Left renal cortex interstitium (tissue), 4 donors: Measurements from ENCODE around the gene YKT6. TPM values are rescaled to one million over a fixed set of nuclear protein-coding genes. Genes with fewer than 3 reads are reported as not detected.

ENCODE experiments used
- DNase-seq, 4 donors: peaks; one replicate each; pipeline ENCODE4 v3.0.0-alpha.2; 2013; ENCODE audit warnings: low read depth in 4 of 4, low spot score in 2 of 4, missing footprints in 1 of 4
- polyA plus RNA-seq, 4 donors: library from polyadenylated mRNA; unstranded; fragments of 120-200 nt; gene quantifications; one replicate each; pipeline ENCODE4 v1.2.1, GENCODE V29; 2013; ENCODE audit not compliant: insufficient read length in 4 of 4

The YKT6 gene
- 10 to 100 TPM; 74.4 to 82.3 (median 76.6) TPM for polyA plus RNA-seq

- DNase-seq = peak; percentile 72 to 93 (median 81)
These were observed at the start of gene YKT6 for GRCh38 chr7:44200699-44201461. Gene YKT6, plus strand, starts transcription at chr7:44200978. Its CDS starts 158 bp downstream, at chr7:44201136.

DNA sequence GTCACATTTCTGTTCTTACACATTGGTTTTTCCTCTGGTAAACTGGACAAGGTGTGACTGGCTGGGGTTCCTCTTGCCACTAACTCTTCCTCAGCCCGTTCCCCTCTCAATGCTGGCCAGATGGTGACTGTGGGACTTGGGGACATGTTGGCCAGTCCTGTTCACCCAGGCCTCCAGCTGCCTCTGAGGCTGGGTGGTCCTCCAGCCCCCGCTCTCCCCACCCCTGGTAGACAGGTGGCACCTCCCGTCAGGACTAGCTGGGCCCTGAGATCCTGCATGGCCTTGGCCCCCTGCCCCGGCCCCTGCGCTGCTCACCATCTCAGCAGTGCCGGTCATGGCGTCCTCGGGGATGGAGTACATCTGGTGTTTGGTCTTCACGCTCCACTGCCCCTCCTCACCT lies 48.8 kb upstream of the YKT6 start:
- no peak for DNase-seq

- DNase-seq = no peak
These were observed 47.5 kb upstream of the YKT6 start for GRCh38 chr7:44152971-44153947.

DNA sequence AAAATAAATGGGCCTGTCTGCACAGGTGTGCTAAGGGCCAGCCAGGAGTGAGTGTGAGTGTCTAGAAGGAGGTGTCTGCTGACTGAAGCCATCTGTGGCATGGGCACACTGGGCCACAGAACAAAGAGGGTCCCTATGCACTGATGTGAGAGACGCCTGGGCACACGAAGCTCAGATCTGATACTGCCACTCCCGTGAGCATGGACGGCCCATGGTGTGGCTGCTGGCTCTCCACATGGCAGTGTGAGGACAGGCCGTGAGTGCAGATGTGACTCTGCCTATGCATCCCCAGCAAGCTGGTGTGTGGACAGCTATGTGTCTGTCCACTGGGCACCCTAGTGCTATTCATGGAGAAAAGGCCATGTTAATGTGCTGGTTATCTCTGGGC lies 46.8 kb upstream of the YKT6 start:
- no peak for DNase-seq

DNA sequence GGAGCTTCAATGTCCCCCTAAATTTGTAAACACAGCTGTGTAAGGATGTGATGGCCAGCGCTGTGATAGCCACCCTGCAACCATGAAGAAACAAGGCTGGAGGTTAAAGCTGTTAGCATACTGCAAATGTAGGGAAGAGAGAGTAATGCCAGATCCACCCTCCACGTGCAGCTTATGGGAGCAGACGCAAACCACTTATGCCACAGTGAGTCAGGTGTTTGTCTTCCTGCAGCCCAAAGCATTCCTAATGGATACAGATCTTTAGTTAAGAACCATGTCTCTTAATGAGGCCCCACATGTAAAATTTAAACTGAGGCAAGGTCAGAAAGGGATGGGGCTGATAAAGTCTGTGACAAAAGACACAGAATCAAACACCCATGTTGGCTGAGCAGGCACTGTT lies 46.1 kb upstream of the YKT6 start:
- DNase-seq = no peak

GRCh38 chr7:44155191-44156185 lies 45.3 kb upstream of the YKT6 start:
- no peak for DNase-seq

DNA sequence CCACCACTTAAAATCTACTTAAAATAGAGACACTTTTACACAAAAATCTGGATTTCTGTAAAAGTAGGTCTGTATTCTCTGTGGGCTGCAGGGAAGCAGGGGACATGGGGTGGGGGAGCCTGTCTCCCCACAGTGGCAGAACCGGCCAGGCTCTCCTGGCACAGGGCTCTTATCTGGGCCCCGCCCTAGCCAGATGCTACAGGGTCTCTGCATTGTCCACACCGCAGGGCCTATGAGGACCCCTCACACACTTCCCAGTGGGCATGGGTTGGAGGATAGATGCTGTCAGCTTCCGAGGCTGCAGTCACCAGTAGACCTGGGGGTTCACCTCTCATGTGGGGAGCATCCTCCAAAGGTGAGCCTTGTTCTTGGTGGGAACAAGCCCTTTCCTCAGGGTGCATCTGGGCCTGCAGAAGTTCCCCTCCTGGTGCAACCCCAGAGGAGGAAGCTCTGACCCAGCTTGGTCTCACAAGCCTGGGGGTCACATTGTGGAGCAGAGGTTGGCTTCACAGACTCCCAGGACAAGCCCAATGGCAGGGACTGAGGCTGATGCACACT lies 44.2 kb upstream of the YKT6 start:
- DNase-seq = no peak

DNA sequence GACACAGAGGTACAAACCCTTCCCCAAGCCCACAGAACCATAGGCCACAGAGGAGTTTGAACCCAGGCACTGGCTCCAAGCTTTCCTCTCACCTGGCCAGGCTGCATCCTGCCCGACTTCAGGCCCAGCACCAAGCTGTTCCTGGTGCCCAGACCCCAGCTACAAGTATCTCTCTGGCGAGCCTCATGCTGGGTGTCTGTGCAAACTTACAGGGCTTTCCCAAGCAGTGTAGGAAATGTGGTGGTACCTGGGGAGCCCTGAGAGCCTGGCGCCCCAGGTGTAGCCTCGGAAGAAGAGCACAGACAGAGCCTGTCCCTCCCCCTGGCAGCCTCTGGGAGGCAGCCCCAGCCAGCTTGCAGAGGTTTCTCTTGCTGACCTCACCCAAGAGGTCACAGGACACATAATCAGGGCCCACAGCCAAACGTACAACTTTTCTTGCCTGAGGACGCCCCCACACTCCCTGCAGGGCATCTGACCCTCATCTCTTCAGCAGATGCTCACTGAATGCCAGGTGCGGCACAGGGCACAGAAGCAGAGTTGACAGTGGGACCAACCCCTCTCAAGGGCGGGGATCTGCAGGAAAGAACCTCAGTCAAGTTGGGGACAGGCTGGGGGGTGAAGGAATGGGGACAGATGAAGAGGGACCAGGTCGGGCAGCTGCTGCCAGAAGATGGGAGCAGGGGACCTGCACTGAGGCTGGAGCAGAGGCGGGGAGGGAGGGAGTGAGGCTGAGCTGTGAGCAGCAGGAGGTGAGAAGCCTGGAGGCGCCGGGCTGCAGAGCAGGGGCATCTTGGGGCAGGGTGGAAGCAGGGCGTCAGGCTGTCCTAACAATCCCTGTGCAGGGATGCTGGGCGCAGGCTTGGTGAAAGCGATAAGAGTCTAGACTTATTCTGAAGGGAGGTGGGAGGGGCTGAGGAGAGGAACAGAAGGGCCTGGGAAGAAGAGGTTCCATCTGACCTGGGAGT lies 43.4 kb upstream of the YKT6 start:
- DNase-seq = no peak

GRCh38 chr7:44158096-44158872 lies 42.5 kb upstream of the YKT6 start:
- DNase-seq = no peak

- no peak for DNase-seq
These were observed 41.7 kb upstream of the YKT6 start for GRCh38 chr7:44158873-44159631.

GRCh38 chr7:44159824-44160630 lies 40.8 kb upstream of the YKT6 start:
- no peak for DNase-seq

DNA sequence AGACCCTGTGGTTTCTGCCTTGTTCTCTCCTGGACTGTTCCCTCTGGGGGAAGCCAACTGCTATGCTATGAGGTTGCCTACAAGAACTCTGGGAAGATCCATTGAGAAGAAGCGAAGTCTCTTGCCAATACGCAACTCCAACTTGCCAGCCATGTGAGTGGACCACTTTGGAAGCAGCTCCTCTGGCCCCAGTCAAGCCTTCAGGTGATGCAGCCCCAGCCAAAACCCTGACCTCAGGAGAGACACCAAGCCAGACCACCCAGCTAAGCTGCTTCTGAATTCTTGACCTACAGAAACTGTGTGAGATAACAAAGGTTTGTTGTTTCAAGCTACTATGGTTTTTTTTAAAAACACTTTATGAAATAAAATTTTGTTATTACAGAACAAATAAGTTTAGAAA lies 39.4 kb upstream of the YKT6 start:
- DNase-seq = no peak

DNA sequence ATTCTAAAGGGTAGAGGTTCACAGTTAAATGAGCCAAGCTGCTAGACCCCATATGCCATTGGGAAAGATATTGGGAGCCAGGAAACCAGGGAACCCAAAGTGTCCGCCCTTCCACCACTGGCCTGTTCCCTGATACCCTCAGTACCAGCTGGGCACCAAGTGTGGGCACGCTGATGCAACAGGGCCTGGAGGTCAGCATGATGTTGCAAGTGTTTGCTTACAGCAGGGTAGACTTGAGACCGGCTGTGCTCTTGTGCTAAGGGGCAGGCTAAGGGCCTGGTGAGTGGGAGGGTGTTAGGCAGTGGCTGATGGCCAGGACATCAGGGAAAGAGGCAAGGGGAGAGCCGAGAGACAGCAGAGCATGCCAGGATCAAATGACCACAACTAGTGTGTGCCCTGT lies 38.6 kb upstream of the YKT6 start:
- no peak for DNase-seq

GRCh38 chr7:44162785-44163395 lies 37.9 kb upstream of the YKT6 start:
- no peak for DNase-seq

DNA sequence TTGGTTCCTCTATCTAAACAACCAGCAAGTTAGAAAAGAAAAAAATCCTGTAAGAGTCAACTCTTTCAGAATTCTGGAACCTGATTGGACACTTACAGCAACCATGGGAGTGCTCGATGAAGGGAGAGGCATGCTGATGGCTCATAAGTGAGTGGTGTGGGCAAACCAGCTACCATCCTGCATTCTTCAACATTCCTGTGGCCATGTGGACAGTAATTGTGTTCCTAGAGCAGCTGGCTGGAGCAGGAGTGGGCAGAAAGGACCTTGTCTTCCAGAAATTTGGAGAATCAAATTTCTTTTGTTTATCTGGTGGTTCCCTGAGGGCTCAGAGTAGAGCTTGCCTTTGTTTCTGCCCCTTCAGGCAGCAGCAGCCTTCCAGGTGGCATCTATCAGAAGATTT lies 37.2 kb upstream of the YKT6 start:
- no peak for DNase-seq

- no peak for DNase-seq
These were observed 32.9 kb upstream of the YKT6 start for GRCh38 chr7:44167920-44168319.
